GM12864 (cell line): Measurements from ENCODE around the gene PRR12.
"Not testable (repeated sequence)": the region's sequence is repeated elsewhere in the genome, so short reads cannot be mapped to it uniquely, and the experiment has no call there.

Experiments
- DNase-seq: peaks from one replicate; pipeline ENCODE4 v3.0.0-alpha.2; 2011; ENCODE audit warnings: low read depth
- H3K4me3 ChIP-seq: 2 replicates; pipeline ENCODE4 v1.5.1; 2011; ENCODE audit warnings: mild to moderate bottlenecking, low read depth, low read length, control low read depth
- TF ChIP-seq, protein P1 (sequence below): IDR thresholded peaks from 2 replicates; pipeline ENCODE4 v1.5.1; 2011; ENCODE audit warnings: low read depth, mild to moderate bottlenecking, moderate library complexity, low read length, control low read depth, inconsistent platforms; ENCODE audit errors: missing control alignments

The PRR12 gene

DNA sequence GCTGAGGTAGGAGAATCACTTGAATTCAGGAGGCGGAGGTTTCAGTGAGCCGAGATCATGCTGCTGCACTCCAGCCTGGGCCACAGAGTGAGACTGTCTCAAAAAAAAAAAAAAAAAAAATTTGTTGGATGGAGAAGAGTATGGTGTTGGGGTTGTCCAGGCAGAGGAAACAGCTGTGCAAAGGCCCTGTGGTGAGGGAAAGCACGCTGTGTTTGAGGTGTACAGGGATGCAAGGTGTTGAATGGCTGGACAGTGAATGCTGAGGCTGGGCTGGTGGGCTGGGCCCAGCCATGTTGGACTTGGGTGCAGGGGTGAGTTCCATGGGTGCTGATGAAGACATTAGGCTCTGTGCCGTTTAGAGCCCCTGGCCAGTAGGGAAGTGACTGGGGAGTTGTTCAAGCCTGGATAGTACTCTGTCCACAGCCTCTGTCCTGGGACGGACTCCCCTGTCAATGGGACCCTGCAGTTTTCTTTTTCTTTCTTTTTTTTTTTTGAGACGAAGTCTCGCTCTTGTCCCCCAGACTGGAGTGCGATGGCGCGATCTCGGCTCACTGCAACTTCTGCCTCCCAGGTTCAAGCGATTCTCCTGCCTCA, 18.6 kb downstream of the PRR12 start:
- H3K4me3 ChIP-seq: no peak overlapping the region
- DNase-seq: no peak
- TF ChIP-seq, protein P1, sequence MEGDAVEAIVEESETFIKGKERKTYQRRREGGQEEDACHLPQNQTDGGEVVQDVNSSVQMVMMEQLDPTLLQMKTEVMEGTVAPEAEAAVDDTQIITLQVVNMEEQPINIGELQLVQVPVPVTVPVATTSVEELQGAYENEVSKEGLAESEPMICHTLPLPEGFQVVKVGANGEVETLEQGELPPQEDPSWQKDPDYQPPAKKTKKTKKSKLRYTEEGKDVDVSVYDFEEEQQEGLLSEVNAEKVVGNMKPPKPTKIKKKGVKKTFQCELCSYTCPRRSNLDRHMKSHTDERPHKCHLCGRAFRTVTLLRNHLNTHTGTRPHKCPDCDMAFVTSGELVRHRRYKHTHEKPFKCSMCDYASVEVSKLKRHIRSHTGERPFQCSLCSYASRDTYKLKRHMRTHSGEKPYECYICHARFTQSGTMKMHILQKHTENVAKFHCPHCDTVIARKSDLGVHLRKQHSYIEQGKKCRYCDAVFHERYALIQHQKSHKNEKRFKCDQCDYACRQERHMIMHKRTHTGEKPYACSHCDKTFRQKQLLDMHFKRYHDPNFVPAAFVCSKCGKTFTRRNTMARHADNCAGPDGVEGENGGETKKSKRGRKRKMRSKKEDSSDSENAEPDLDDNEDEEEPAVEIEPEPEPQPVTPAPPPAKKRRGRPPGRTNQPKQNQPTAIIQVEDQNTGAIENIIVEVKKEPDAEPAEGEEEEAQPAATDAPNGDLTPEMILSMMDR: no peak

DNA sequence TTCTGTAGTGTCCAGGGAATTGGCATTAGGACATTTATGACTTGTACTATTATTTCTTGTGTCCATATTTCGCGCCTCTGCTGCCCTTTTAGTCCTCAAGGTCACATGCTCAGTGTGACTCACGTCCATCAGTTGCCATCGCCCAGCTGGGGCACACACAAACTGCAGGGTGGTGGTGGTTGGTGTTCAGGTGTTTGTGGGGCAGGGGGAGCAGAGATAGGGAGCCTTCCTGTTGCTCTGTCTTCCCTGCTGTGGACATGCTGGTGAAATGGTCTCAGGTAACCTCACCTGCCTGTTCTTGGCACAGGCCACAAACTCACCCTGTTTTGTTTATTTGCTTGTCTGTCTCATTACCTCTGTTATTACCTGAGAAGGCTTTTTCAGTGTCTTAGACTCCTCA, 22.4 kb downstream of the PRR12 start:
- no peak overlapping the region for H3K4me3 ChIP-seq
- TF ChIP-seq, protein P1: no peak
- DNase-seq: no peak

- DNase-seq: no peak
- H3K4me3 ChIP-seq: no peak overlapping the region
- TF ChIP-seq, protein P1: no peak
Observed at GRCh38 chr19:49614096-49614833, 23.3 kb downstream of the PRR12 start.

DNA sequence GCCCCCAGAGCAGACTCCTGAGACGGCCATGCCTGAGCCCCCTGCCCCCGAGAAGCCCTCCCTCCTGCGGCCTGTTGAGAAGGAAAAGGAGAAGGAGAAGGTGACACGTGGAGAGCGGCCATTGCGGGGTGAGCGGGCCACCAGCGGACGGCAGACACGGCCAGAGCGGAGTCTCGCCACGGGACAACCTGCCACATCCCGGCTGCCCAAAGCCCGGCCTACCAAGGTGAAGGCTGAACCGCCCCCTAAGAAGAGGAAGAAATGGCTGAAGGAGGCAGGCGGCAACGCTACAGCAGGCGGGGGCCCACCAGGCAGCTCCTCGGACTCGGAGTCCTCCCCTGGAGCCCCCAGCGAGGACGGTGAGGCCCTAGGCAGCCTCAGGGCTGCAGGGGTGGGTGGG, 24.9 kb downstream of the PRR12 start:
- H3K4me3 ChIP-seq: no peak overlapping the region
- DNase-seq: no peak
- TF ChIP-seq, protein P1: no peak

DNA sequence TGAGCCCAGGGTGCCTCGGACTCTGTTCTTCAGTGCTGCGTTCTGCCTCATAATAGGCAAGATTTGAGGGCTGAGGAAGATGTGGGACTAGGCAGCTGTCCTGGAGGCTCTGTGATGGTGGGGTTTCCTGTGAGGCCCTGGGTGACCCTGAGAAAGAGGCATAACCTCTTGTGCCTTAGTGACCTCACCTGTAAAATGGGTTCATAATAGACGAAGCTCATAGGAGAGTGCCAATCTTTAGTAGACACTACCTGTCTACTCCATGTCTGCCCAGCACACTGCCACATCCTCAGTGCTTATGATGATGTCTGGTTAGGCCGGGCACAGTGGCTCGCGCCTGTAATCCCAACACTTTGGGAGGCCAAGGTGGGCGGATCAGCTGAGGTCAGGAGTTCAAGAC, 25.6 kb downstream of the PRR12 start:
- no peak for DNase-seq
- TF ChIP-seq, protein P1: no peak

GRCh38 chr19:49616945-49617344, 26.0 kb downstream of the PRR12 start:
- TF ChIP-seq, protein P1: no peak
- H3K4me3 ChIP-seq: no peak overlapping the region

More for the DNA sequence above, 25.6 kb downstream of the PRR12 start:
- no peak overlapping the region for H3K4me3 ChIP-seq

GRCh38 chr19:49617860-49618259, 26.9 kb downstream of the PRR12 start:
- DNase-seq, H3K4me3 ChIP-seq: not testable (repeated sequence)

More at GRCh38 chr19:49616945-49617344, 26.0 kb downstream of the PRR12 start:
- no peak for DNase-seq
